Type B pancreatic cell (in vitro differentiated cells): Measurements from ENCODE around the gene DPY19L3. TPM values are rescaled to one million over a fixed set of nuclear protein-coding genes. Genes with fewer than 3 reads are reported as not detected.

Source experiments
- DNase-seq: peaks from one replicate; pipeline ENCODE4 v3.0.0; 2021; ENCODE audit warnings: mixed read lengths; ENCODE audit not compliant: unreplicated experiment; ENCODE audit errors: extremely low spot score
- H3K27ac Mint-ChIP-seq: 2 replicates; pipeline ENCODE4 v1.8.0; 2021; ENCODE audit warnings: mild to moderate bottlenecking, mixed read lengths
- H3K27me3 Mint-ChIP-seq: 2 replicates; pipeline ENCODE4 v1.8.0; 2021; ENCODE audit warnings: mixed read lengths
- H3K36me3 Mint-ChIP-seq: 2 replicates; pipeline ENCODE4 v1.8.0; 2021; ENCODE audit warnings: mixed read lengths
- H3K4me1 Mint-ChIP-seq: one replicate; pipeline ENCODE4 v1.8.0; 2021; ENCODE audit warnings: mixed read lengths; ENCODE audit not compliant: unreplicated experiment
- H3K4me3 Mint-ChIP-seq: 2 replicates; pipeline ENCODE4 v1.8.0; 2021; ENCODE audit warnings: mild to moderate bottlenecking, mixed read lengths
- H3K9me3 Mint-ChIP-seq: 2 replicates; pipeline ENCODE4 v1.8.0; 2021; ENCODE audit warnings: mixed read lengths
- total RNA-seq: library from RNA; stranded (reverse); gene quantifications from 2 replicates; pipeline ENCODE4 v1.2.1, GENCODE V29; 2021; ENCODE audit warnings: low replicate concordance
- TF ChIP-seq, protein P1 (sequence below): fragments of 200-600 bp; sonication (generic); conservative IDR thresholded peaks from 2 replicates; pipeline ENCODE4 v1.5.0; 2021; ENCODE audit warnings: antibody characterized with exemption, mild to moderate bottlenecking

Gene DPY19L3
- total RNA-seq, 1 donor from 2014 or later = 75.2 TPM

DNA sequence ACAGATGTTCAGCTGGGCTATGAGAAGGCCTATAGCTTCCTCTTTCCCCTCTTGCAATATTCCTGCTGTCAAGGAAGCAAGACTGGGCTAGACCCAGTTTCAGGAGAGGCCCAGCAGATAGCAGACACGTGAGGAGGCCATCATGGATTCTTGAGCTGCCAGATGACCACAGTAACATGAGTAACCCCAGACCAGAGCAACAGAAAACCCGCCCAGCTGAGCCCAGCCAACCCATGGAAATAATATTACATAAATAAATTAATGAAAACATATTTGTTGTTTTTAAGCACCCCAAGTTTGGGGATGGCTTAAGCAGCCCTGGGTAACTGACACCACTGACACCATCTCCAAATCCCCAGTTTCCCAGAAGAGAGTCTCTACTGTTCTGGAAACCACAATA, 125.2 kb downstream of the DPY19L3 start:
- Mint-ChIP-seq H3K27me3 (peaks cover 14% of the 10 kb centered on the region), H3K9me3 (peaks cover 13% of the 10 kb centered on the region), H3K27ac (no peak overlapping the region), H3K4me1 (no peaks in the 10 kb centered on the region), H3K36me3 (no peaks in the 10 kb centered on the region), H3K4me3 (no peak overlapping the region)
- TF ChIP-seq, protein P1, sequence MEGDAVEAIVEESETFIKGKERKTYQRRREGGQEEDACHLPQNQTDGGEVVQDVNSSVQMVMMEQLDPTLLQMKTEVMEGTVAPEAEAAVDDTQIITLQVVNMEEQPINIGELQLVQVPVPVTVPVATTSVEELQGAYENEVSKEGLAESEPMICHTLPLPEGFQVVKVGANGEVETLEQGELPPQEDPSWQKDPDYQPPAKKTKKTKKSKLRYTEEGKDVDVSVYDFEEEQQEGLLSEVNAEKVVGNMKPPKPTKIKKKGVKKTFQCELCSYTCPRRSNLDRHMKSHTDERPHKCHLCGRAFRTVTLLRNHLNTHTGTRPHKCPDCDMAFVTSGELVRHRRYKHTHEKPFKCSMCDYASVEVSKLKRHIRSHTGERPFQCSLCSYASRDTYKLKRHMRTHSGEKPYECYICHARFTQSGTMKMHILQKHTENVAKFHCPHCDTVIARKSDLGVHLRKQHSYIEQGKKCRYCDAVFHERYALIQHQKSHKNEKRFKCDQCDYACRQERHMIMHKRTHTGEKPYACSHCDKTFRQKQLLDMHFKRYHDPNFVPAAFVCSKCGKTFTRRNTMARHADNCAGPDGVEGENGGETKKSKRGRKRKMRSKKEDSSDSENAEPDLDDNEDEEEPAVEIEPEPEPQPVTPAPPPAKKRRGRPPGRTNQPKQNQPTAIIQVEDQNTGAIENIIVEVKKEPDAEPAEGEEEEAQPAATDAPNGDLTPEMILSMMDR = no peak
- DNase-seq = peak; percentile 15

DNA sequence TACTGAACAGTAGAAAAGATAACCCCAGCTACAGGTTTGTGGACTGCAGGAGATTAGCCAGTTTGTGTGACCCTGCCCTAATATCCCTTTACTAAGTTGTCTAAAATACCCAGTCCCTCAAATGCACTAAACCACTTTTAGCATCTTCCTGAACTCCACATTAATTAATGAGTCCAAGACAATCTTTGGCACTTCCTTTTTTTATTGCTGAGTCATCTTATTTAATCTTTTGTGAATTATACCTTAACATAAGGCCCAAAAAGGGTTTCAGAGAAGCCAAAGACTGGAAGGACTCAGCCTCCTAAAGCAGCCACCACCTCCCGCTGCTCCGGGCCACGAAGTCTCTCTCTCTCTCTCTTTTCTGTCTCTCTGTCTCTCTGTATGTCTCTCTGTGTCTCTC, 126.7 kb downstream of the DPY19L3 start:
- Mint-ChIP-seq H3K36me3 (no peaks in the 10 kb centered on the region), H3K9me3 (peaks cover 13% of the 10 kb centered on the region), H3K4me1 (no peaks in the 10 kb centered on the region), H3K27ac (no peak overlapping the region), H3K4me3 (no peak overlapping the region), H3K27me3 (peaks cover 14% of the 10 kb centered on the region)
- TF ChIP-seq, protein P1 = no peak
- DNase-seq = no peak

Other genes starting within 250 kb of the DPY19L3 start
- 22.4 and 32.5 TPM in 2 replicates for gene ZNF507, start 60.2 kb upstream of the DPY19L3 start, total RNA-seq
- gene PDCD5, start 175.4 kb downstream of the DPY19L3 start, total RNA-seq = 76.3 and 123 TPM in 2 replicates